HUDEP-2 (cell line): ENCODE measurements around the gene C7orf57.

Experiments
- DNase-seq, 76 experiments: peaks; one replicate each; lab custom pipeline; 2025; ENCODE audit not compliant: unreplicated experiment in 76 of 76; lab: John Stamatoyannopoulos, UW

Gene C7orf57

DNA sequence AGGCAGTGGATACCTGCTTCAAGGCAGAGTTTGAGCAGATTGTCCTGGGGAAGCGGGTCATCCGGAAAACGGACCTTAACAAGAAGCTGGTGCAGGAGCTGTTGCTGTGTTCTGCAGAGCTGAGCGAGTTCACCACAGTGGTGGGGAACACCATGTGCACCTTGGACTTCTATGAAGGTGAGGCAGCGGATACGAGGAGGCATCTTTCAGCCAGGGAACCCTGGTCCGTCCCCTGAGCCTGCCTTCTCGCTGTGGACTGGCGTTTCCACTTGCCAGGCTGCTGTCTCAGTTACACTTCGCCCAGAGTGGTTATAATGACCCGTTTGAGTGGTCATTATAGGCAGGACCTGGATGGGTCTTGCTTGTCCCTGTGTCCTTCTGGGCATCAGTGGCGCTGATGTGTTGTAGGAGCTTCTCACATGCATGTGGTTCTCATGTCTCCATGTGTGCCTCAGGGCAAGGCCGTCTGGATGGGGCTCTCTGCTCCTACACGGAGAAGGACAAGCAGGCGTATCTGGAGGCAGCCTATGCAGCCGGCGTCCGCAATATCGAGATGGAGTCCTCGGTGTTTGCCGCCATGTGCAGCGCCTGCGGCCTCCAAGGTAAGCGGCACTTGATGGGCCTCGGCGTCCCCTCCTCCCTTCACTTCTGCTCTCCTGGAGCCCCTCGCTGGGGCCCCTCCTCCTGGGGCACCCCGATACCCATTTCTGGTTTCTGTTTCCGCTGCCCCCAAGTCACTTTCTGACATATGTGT is 71.7 kb downstream of the C7orf57 start:
- no peak for DNase-seq

DNA sequence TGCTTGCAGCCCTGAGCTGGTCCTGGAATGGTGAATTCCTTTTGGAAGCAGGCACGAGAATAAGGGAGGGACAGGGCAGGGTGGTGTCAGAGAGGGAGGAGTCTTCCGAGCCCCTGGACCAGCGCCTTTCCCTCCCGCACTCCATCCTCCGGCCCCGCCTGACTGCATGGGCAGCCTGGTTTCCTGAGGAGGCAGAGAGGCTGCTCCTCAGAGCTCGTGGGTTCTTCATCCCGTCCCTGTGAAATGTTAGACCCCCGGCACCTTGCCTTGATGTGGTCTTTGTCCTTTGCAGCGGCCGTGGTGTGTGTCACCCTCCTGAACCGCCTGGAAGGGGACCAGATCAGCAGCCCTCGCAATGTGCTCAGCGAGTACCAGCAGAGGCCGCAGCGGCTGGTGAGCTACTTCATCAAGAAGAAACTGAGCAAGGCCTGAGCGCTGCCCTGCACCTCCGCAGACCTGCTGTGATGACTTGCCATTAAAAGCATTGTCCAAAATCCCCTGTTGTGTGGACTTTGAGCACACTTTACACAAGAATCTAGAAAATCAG is 72.7 kb downstream of the C7orf57 start:
- no peak for DNase-seq

DNA sequence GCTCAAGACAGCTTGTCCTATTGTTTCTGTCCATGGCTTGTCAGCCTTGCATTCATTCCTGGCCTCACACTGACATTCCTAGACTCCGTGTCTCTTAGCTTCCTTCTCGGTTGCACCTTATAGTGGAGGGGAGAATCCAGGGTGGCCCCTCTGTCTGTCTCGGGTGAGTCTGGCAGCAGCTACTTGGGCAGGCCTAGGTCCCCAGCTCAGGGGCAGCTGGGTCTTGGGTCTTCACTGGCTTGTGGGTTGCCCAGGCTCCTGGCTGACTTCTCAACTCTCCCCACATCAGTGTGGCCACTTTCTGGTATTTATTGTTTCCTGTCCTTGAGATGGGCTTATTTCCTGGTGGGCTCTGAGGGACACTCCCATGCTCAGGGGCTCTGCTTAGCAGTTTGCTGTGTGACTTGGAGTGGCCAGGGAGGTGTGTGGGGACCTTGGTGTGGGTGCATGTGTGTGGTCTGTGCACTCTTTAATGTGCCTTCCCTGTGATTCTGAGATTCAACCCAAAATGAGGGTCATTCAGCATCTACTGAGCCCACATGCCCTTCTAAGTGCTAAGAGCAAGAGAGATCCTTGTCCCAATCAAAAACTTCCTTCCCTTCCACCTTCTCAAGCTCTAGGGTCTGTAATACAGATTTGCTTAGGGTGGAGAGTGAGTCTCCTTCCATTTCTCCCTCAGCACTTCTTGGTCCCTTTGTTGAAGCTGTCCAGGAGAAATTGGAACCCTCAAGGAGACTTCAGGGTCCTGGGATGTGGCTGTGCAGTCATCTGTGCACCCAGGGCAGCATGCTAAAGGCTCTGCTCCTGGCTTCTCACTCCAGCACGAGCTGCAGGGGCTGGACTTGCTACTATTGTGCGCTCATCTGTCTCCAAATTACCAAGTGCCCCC is 73.9 kb downstream of the C7orf57 start:
- DNase-seq: no peak

DNA sequence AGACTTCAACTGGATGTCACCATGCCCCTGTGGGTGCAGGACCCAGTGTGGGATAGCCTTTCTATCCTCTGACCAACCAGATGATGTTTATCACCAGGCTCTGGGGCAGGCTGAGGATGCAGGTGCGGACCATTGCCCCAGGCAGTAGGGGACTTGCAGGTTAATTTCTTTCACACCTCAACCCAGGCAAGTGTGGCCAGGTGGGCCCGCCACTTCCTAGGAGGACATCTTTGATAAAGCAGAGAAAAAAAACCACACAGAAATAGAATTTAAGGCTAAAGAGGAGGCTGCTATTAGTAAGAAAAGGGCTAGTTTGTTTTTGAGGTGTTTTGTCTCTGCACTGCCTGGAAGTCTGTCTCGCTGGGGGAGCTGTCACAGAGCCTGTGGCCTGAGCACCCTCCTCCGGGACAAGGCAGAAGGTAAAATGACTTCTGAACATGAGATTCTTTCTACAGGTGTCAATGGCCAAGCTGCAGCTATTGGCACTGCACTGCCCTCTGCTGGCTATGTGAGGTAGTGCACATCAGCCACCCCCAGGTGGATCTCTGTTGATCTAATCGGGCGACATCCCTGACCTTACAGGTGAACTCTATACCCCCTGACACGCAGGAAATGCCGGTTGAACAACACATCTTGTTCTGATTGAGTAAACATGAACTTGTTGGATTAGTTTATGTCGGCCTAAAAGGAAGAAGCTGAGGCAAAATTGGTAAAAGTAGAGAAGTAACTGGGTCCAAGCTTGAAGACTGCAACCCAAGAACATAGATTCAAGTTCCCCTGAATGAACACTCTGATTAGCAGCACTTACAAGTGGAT is 74.7 kb downstream of the C7orf57 start:
- DNase-seq: peak in 44 of 76 experiments; percentile 2 to 63 (median 36)

DNA sequence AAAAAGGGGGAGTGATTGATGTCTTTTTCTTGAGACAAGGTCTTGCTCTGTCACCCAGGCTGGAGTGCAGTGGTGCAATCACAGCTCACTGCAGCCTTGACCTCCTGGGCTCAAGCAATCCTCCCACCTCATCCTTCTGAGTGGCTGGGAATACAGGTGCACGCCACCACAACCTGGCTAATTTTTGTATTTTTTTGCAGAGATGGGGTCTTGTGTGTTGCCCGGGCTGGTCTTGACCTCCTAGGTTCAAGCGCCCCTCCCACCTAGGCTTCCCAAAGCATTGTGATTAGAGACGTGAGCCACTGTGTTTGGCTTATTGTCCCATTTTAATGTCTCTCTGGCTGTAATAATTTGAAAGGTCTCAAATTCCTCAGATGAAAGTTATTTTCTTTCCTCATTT is 75.5 kb downstream of the C7orf57 start:
- no peak for DNase-seq
